GM12873 (cell line): ENCODE data around the gene KDM4C.

Source experiments
- TF ChIP-seq, protein P1 (sequence below): IDR thresholded peaks from 2 replicates; pipeline ENCODE4 v1.5.1; 2012; ENCODE audit warnings: low read depth, mild to moderate bottlenecking, moderate library complexity, low read length, control low read depth; ENCODE audit not compliant: insufficient read depth; ENCODE audit errors: missing control alignments

KDM4C gene

DNA sequence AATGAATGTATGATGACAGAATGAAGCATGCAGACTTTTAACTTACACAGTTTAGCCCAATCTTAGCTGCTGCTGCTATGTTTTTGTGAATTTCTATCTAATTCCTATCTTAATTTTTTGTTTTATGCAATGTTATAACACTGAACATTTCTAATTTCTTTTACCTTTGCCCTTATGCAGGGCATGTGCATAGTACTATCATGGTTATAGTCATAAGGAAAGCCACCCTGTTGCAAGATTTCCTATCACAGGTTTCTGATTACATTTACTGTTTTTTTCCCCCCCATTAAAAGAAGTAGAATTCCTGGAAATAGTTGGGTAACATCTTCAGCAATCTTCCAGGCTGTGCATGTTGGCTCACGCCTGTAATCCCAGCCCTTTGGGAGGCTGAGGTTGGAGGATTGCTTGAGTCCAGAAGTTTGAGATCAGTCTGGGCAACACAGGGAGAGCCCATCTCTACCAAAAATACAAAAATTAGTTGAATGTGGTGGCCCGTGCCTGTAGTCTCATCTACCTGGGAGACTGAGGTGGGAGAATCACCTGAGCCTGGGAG is 164.4 kb downstream of the KDM4C start:
- TF ChIP-seq, protein P1, sequence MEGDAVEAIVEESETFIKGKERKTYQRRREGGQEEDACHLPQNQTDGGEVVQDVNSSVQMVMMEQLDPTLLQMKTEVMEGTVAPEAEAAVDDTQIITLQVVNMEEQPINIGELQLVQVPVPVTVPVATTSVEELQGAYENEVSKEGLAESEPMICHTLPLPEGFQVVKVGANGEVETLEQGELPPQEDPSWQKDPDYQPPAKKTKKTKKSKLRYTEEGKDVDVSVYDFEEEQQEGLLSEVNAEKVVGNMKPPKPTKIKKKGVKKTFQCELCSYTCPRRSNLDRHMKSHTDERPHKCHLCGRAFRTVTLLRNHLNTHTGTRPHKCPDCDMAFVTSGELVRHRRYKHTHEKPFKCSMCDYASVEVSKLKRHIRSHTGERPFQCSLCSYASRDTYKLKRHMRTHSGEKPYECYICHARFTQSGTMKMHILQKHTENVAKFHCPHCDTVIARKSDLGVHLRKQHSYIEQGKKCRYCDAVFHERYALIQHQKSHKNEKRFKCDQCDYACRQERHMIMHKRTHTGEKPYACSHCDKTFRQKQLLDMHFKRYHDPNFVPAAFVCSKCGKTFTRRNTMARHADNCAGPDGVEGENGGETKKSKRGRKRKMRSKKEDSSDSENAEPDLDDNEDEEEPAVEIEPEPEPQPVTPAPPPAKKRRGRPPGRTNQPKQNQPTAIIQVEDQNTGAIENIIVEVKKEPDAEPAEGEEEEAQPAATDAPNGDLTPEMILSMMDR: no peak

DNA sequence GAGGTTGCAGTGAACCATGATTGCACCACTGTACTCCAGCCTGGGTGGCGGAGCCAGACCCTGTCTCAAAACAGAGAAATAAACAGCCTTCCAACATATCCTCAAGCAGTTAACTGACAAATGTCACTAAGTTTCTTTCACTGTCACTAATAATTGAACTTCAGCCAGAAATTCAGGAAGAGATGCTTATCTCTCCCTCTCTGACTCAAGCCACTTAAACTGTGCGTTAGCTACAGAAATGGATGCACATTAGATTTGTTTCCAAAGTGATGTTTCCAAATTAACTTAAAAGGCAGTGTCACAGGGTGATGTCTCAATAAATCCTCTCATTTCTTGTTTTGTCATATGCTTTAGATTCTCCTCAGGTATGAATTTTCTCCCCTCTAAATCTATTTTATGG is 164.9 kb downstream of the KDM4C start:
- TF ChIP-seq, protein P1: no peak

DNA sequence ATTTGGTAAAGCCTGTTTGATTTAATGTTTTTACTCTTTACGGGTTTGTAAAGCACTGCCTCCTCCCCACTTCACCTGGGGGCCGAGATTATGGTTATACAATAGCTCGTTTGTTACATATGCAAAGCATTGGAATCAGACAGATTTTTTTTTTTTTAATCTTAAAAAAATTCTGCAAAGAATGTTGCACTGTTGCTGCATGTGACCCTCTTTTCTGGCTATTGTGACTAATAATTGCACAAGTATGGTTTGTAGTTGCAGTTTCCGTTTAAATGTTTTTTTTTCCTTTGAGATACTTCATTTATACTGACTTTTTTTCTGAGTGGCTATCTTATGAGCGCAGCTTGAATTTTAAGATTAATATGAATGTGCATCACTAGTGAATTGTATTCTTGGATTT is 165.3 kb downstream of the KDM4C start:
- TF ChIP-seq, protein P1: no peak

DNA sequence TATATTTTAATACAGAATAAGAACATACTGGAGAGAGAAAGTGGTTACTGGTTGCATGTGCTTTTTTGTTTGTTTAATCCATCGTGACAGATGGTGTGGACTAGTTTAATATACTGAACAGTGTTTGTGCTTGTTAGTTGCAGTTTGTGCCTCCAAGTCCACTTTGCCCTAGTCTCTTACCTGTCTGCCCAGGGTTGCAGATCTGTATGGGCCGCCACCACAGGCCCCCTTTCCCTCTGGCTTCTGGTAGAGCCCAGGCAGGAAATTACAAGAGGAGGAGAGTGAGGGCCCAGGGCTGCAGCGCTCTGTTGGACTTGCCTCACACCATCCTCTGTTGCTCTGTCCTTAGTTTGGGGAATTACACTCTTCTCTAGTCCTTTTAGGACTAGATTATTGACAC is 166.4 kb downstream of the KDM4C start:
- TF ChIP-seq, protein P1: no peak

DNA sequence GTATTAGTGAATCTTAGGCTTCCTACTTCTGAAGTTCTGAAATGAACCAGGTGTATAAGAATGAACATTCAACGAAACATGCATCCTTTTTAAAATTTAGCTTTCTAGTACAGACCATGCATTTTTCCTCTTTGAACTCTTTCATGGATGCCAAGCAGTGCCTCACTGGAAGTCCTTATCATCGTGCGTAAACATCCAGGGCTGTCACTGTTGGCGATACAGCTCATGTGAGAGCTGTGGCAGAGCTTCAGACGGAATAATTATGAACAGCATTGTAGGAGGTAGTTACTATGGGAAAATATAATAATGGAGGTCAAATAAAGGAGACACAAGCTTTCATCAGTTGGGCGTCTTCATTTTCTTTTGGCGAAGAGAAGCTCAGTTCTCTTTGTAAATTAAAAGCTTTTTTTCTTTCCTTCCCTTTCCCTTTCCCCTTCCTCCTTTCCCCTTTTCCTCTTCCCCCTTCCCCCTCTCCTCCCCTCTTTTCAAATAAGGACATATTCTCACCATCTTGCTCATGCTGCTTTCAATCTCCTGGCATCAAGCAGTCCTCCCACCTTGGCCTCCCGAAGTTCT is 167.3 kb downstream of the KDM4C start:
- TF ChIP-seq, protein P1: no peak

DNA sequence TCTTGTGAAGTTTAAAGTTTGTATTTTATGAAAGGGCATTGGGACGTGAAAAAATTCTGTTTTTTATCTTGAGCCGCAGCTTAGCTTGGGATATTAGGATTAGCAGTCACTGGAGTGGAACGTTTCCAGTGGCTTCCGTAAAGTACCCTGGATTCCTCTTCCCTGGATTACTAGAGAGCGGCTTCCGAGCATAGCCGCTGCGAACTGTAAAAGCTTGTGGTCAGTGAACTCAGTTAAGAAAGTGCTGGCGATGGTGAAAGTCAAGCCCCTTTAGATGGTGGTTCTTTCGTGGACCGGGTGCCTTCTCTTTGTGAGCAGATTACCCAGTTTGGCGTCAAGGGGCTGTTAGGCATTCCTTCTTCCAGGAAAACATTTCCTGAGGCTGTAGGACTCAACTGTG is 168.1 kb downstream of the KDM4C start:
- TF ChIP-seq, protein P1: no peak

DNA sequence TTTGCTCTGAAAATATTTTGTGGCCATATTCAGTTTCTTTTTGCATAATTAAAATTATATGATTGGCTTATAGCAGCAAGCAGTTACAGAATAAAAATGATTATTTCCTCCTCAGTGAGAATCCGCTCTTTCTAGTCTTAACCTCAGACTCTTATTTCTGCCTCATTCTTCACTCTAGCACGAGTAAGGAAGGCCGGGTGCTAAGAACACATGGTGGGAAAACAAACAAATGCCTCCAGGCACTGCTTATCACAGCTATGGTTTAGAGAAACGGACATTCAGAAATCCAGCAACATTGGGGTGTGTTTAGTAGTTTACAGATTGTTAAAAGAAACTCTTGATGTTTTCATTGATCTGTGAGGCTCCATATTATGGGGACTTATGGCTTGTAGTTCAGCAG is 168.7 kb downstream of the KDM4C start:
- TF ChIP-seq, protein P1: no peak
